ENCODE results near the gene GRM5.

DNA sequence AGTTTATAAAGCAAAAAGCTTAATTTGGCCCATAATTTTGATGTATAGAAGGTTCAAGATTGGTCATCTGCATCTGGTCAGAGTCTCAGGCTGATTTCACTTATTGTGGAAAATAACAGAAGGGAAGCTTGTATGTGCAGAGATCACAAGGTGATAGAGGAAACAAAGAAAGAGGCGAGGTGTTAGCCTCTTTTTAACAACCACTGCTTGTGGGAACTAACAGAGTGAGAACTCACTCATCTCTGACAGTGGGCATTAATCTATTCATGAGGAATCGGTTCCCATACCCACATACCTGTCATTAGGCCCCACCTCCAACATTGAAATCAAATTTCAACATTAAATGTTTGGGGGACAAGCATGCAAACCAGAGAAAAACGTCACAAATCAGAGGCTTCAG lies 250.3 kb downstream of the GRM5 start:
- TF ChIP-seq POLR2AphosphoS5 (IDR thresholded peaks at IDR 0.05; ENCODE audit: low read depth, low read length), result no peak
- TF ChIP-seq, protein P1, sequence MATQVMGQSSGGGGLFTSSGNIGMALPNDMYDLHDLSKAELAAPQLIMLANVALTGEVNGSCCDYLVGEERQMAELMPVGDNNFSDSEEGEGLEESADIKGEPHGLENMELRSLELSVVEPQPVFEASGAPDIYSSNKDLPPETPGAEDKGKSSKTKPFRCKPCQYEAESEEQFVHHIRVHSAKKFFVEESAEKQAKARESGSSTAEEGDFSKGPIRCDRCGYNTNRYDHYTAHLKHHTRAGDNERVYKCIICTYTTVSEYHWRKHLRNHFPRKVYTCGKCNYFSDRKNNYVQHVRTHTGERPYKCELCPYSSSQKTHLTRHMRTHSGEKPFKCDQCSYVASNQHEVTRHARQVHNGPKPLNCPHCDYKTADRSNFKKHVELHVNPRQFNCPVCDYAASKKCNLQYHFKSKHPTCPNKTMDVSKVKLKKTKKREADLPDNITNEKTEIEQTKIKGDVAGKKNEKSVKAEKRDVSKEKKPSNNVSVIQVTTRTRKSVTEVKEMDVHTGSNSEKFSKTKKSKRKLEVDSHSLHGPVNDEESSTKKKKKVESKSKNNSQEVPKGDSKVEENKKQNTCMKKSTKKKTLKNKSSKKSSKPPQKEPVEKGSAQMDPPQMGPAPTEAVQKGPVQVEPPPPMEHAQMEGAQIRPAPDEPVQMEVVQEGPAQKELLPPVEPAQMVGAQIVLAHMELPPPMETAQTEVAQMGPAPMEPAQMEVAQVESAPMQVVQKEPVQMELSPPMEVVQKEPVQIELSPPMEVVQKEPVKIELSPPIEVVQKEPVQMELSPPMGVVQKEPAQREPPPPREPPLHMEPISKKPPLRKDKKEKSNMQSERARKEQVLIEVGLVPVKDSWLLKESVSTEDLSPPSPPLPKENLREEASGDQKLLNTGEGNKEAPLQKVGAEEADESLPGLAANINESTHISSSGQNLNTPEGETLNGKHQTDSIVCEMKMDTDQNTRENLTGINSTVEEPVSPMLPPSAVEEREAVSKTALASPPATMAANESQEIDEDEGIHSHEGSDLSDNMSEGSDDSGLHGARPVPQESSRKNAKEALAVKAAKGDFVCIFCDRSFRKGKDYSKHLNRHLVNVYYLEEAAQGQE (IDR thresholded peaks at IDR 0.05; ENCODE audit: insufficient read depth in 1 of 2, low read depth in 2 of 2, low read length in 2 of 2), result no peak
- TF ChIP-seq TAF1 (IDR thresholded peaks at IDR 0.05; ENCODE audit: borderline replicate concordance, insufficient read depth, low read length), result no peak
